Measurements from ENCODE around the gene CHST10.
A peak's percentile ranks its signal among the peaks of the same experiment; 100 is the strongest.

CHST10 gene

GRCh38 chr2:100437751-100438150 is 20.3 kb upstream of the CHST10 start:
- no peak overlapping the region for H3K4me3 ChIP-seq (ENCODE audit: low read depth, low read length)
- TF ChIP-seq, protein P1, sequence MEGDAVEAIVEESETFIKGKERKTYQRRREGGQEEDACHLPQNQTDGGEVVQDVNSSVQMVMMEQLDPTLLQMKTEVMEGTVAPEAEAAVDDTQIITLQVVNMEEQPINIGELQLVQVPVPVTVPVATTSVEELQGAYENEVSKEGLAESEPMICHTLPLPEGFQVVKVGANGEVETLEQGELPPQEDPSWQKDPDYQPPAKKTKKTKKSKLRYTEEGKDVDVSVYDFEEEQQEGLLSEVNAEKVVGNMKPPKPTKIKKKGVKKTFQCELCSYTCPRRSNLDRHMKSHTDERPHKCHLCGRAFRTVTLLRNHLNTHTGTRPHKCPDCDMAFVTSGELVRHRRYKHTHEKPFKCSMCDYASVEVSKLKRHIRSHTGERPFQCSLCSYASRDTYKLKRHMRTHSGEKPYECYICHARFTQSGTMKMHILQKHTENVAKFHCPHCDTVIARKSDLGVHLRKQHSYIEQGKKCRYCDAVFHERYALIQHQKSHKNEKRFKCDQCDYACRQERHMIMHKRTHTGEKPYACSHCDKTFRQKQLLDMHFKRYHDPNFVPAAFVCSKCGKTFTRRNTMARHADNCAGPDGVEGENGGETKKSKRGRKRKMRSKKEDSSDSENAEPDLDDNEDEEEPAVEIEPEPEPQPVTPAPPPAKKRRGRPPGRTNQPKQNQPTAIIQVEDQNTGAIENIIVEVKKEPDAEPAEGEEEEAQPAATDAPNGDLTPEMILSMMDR (IDR thresholded peaks at IDR 0.05; ENCODE audit: low read depth, low read length) = no peak

DNA sequence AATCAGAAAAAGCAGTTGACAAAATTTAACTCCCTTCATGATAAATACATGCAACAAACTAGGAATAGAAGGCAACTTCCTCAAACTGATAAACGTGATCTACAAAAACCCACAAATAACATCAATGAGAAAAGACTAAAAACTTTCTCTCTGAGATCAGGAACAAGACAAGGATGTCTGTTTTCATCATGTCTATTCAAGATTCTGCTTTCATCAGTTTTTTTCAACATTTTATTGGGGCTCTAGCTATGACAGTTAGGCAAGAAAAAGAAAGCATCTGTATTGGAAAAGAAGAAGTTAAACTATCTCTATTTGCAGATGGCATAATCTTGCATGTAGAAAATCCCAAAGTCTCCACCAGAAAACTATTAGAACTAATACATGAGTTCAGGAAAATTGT is 12.3 kb upstream of the CHST10 start:
- TF ChIP-seq, protein P1 (IDR thresholded peaks at IDR 0.05; ENCODE audit: low read depth, low read length) = no peak
- H3K4me3 ChIP-seq (ENCODE audit: low read depth, low read length) = no peak overlapping the region

GRCh38 chr2:100427627-100428258 is 10.3 kb upstream of the CHST10 start:
- no peak overlapping the region for H3K4me3 ChIP-seq (ENCODE audit: low read depth, low read length)
- TF ChIP-seq, protein P1 (IDR thresholded peaks at IDR 0.05; ENCODE audit: low read depth, low read length) = peak; percentile 18; the same call in 1 of the 2 replicates

DNA sequence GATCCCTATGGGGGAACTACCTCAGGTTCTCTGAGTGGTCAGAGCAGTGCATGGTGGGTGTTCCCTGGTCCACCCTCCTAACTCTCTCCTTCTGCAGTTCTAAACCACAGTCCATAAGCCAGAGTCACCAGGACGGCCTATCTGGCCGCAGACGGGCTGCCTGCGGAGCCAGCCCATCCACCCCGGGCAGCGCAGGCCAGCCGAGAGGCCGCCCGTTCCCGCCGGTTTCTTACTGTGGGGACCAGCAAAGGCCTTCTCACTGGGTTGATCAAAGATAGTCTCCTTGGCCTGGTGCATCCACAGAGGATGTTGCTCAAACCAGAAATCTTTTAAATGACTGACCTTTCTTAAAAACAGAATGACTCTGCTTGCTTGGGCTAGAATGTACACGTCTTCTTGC is 9.6 kb upstream of the CHST10 start:
- no peak overlapping the region for H3K4me3 ChIP-seq (ENCODE audit: low read depth, low read length)
- TF ChIP-seq, protein P1 (IDR thresholded peaks at IDR 0.05; ENCODE audit: low read depth, low read length) = no peak

GRCh38 chr2:100426384-100426720 is 8.9 kb upstream of the CHST10 start:
- TF ChIP-seq, protein P1 (IDR thresholded peaks at IDR 0.05; ENCODE audit: low read depth, low read length) = no peak
- no peak overlapping the region for H3K4me3 ChIP-seq (ENCODE audit: low read depth, low read length)

GRCh38 chr2:100425573-100426383 is 8.3 kb upstream of the CHST10 start:
- H3K4me3 ChIP-seq (ENCODE audit: low read depth, low read length) = no peak overlapping the region
- TF ChIP-seq, protein P1 (IDR thresholded peaks at IDR 0.05; ENCODE audit: low read depth, low read length) = no peak

DNA sequence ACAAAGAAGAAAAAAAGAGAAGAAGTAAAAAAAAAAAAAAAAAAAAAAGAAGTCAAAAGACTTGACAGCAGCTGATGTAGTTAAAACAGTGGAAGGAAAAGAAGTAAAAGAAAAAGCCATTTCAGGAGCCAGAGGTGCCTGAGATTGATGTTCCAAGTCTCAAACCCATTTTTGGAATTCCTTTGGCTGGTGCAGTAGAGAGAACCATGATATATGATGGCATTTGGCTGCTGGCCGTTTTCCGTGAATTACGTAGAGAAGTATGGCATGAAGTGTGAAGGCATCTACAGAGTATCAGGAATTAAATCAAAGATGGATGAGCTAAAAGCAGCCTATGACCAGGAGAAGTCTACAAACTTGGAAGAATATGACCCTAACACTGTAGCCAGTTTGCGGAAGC is 7.6 kb upstream of the CHST10 start:
- TF ChIP-seq, protein P1 (IDR thresholded peaks at IDR 0.05; ENCODE audit: low read depth, low read length) = no peak

More for the DNA sequence above, 7.6 kb upstream of the CHST10 start:
- H3K4me3 ChIP-seq (ENCODE audit: low read depth, low read length) = no peak overlapping the region

Measured in WI38 (cell line).